Measurements from ENCODE around the gene NR3C1. TPM values are rescaled to one million over a fixed set of nuclear protein-coding genes. Genes with fewer than 3 reads are reported as not detected.
A peak's percentile ranks its signal among the peaks of the same experiment; 100 is the strongest.

Gene NR3C1
- total RNA-seq, 8 experiments from 2014 or later = 5.4 to 65.9 (median 20.8) TPM

GRCh38 chr5:143284521-143284920 is 119.0 kb downstream of the NR3C1 start:
- WGBS, 10 experiments = 94 to 100% (median 100%) methylated on average over 2 to 3 of the region's 3 CpGs
- no peak overlapping the region for H3K27ac ChIP-seq
- in situ Hi-C loops (cut with MboI; ENCODE audit: low pct_unique_long_range_greater_than_20kb in 2 of 9, low sequenced_read_pairs in 9 of 9, unreplicated experiment in 9 of 9) = no loop called here
- no peak overlapping the region for H3K4me3 ChIP-seq
- no peak for ATAC-seq (replicated peaks in 6 of 8)
- no peaks in the 10 kb centered on the region for H3K4me1 ChIP-seq (replicated peaks in 1 of 2)

- H3K4me1 ChIP-seq (replicated peaks in 1 of 2) = no peaks in the 10 kb centered on the region
- in situ Hi-C loops (cut with MboI; ENCODE audit: low pct_unique_long_range_greater_than_20kb in 2 of 9, low sequenced_read_pairs in 9 of 9, unreplicated experiment in 9 of 9) = no loop called here
- 94 to 100% (median 100%) methylated on average over 1 to 4 of the region's 4 CpGs; no CpG with 5 or more reads in 2 of the 10 experiments for WGBS, 10 experiments
- no peak for ATAC-seq (replicated peaks in 6 of 8)
- H3K4me3 ChIP-seq = no peak overlapping the region
- H3K27ac ChIP-seq = no peak overlapping the region
Observed at GRCh38 chr5:143284002-143284401, 119.5 kb downstream of the NR3C1 start.

DNA sequence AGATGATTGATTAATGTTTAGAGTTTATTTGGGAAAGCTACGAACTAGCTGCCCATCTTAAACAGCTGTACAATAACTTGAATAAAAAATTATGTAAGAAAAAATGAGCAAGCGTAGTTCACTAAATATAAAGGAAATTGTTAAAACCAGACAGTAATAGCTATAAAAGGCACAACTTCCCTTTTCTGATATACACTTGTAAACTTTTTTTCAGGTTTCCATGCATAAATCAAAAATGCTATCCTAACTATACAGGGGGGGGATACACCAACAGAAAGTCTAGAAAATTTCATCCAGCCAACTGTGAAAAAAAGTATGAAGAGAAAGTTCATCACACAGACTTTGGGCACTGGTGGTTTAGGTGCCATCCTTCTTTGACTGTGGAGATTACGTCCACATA is 122.3 kb downstream of the NR3C1 start:
- ATAC-seq (replicated peaks in 6 of 8) = no peak
- Histone ChIP-seq H3K4me3 (no peak overlapping the region), H3K4me1 (replicated peaks in 1 of 2) (no peaks in the 10 kb centered on the region), H3K27ac (no peak overlapping the region)
- 87 to 100% (median 96%) methylated on average over 1 to 3 of the region's 3 CpGs; no CpG with 5 or more reads in 1 of the 10 experiments for WGBS, 10 experiments
- in situ Hi-C loops (cut with MboI; ENCODE audit: low pct_unique_long_range_greater_than_20kb in 2 of 9, low sequenced_read_pairs in 9 of 9, unreplicated experiment in 9 of 9) = no loop called here

- H3K4me1 ChIP-seq (replicated peaks in 1 of 2) = no peaks in the 10 kb centered on the region
- H3K4me3 ChIP-seq = no peak overlapping the region
- in situ Hi-C loops (cut with MboI; ENCODE audit: low pct_unique_long_range_greater_than_20kb in 2 of 9, low sequenced_read_pairs in 9 of 9, unreplicated experiment in 9 of 9) = no loop called here
- 0 to 100% (median 33%) methylated on average over 1 to 2 of the region's 2 CpGs; no CpG with 5 or more reads in 3 of the 10 experiments for WGBS, 10 experiments
- no peak overlapping the region for H3K27ac ChIP-seq
- no peak for ATAC-seq (replicated peaks in 6 of 8)
Observed at GRCh38 chr5:143279698-143280097, 123.8 kb downstream of the NR3C1 start.

GRCh38 chr5:143277536-143277935 is 126.0 kb downstream of the NR3C1 start:
- in situ Hi-C loops (cut with MboI; ENCODE audit: low pct_unique_long_range_greater_than_20kb in 2 of 9, low sequenced_read_pairs in 9 of 9, unreplicated experiment in 9 of 9) = no loop called here
- Histone ChIP-seq H3K4me1 (replicated peaks in 1 of 2) (no peaks in the 10 kb centered on the region), H3K27ac (no peak overlapping the region), H3K4me3 (no peak overlapping the region)
- no peak for ATAC-seq (replicated peaks in 6 of 8)
- WGBS, 10 experiments = 87 to 100% (median 95%) methylated on average over 1 to 2 of the region's 2 CpGs

DNA sequence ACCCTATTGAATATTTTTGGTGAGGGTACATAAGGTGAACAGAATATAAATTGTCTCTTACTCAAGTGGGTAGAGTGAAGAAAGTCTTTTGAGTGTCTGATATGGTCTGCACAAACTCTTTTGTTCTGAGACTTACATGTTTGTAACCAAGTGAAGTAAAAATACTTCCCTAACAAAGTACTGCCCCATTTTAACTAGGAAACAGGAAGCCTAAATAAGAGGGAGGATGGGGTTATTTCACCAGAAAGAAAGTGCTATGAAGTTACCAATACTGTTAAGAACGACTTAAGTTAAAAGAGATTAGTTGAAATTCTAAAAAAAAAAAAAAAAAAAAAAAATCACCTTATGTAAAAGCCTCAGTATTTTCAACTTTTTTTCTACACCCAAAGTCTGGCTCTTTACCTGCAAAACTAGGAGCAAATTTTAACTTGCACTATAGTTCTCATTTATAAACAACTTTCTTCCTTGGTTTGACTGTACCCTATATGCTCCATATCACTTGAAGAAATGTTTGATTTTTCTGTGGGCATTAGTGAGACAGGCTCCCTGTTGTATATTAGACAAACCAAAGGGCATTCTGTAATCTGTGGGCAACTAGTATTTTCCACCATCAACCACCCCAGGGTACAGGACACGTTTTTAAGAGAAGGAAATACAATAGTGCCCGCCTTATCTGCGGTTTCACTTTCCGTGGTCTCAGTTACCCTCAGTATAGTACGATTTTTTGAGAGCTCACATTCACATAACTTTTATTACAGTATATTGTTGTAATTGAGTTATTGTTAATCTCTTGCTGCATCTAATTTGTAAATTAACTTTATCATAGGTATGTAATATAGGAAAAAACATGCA is 127.7 kb downstream of the NR3C1 start:
- in situ Hi-C loops (cut with MboI; ENCODE audit: low pct_unique_long_range_greater_than_20kb in 2 of 9, low sequenced_read_pairs in 9 of 9, unreplicated experiment in 9 of 9) = no loop called here
- Histone ChIP-seq H3K4me3 (no peak overlapping the region), H3K27ac (no peak overlapping the region), H3K4me1 (replicated peaks in 1 of 2) (no peaks in the 10 kb centered on the region)
- ATAC-seq (replicated peaks in 6 of 8) = no peak
- WGBS, 10 experiments = 81 to 100% (median 90%) methylated on average over 1 to 6 of the region's 6 CpGs

DNA sequence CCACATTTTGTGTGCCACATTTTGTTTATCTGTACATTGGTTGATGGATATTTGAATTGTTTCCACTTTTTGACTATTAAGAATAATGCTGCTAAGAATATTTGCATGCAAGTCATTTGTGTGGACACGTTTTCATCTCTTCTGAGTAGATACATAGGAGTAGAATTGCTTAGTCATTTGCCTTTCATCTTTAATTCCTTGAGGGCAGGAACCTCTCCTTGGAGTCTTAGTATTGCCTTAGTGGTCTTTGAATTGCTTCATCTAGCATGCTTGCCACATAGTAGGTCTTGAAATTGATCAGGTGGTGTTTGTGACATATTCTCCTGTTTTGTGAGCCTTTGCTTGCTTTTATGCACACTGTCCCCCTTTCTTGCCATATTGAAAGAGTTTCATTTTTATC is 128.5 kb downstream of the NR3C1 start:
- no peaks in the 10 kb centered on the region for H3K4me1 ChIP-seq (replicated peaks in 1 of 2)
- peak in 1 of 8 experiments; percentile 19 for ATAC-seq (replicated peaks in 6 of 8)
- in situ Hi-C loops (cut with MboI; ENCODE audit: low pct_unique_long_range_greater_than_20kb in 2 of 9, low sequenced_read_pairs in 9 of 9, unreplicated experiment in 9 of 9) = no loop called here
- H3K27ac ChIP-seq = no peak overlapping the region
- 38 to 64% (median 41%) methylated on average over 1 of the region's 1 CpG; no CpG with 5 or more reads in 6 of the 10 experiments for WGBS, 10 experiments
- no peak overlapping the region for H3K4me3 ChIP-seq

DNA sequence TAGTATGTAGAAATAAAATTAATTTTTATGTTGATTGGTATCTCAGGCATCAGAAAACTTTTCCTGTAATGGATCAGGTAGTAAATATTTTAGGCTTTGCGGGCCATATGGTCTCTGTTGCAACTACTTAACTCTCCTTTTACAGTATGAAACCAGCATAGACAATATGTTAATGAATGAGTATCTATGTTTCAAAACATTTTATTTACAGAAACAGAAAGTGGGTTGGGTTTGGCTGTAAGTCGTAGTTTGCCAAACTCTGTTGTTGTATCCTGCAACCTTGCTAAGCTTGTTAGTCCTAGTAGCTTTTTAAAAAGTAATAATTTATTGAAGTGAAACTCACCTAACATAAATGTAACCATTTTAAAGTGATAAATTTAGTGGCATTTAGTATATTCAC is 132.1 kb downstream of the NR3C1 start:
- in situ Hi-C loops (cut with MboI; ENCODE audit: low pct_unique_long_range_greater_than_20kb in 2 of 9, low sequenced_read_pairs in 9 of 9, unreplicated experiment in 9 of 9) = no loop called here
- WGBS, 10 experiments = 80 to 100% (median 100%) methylated on average over 1 to 2 of the region's 2 CpGs
- no peak overlapping the region for H3K27ac ChIP-seq
- no peak overlapping the region for H3K4me3 ChIP-seq
- H3K4me1 ChIP-seq (replicated peaks in 1 of 2) = no peaks in the 10 kb centered on the region
- no peak for ATAC-seq (replicated peaks in 6 of 8)

- Histone ChIP-seq H3K4me1 (replicated peaks in 1 of 2) (no peaks in the 10 kb centered on the region), H3K4me3 (no peak overlapping the region), H3K27ac (no peak overlapping the region)
- no peak for ATAC-seq (replicated peaks in 6 of 8)
- in situ Hi-C loops (cut with MboI; ENCODE audit: low pct_unique_long_range_greater_than_20kb in 2 of 9, low sequenced_read_pairs in 9 of 9, unreplicated experiment in 9 of 9) = no loop called here
- WGBS, 10 experiments = 88 to 100% (median 100%) methylated on average over 2 of the region's 2 CpGs; no CpG with 5 or more reads in 1 of the 10 experiments
Observed at GRCh38 chr5:143268388-143268787, 135.1 kb downstream of the NR3C1 start.

- Histone ChIP-seq H3K4me1 (replicated peaks in 1 of 2) (no peaks in the 10 kb centered on the region), H3K4me3 (no peak overlapping the region), H3K27ac (no peak overlapping the region)
- 86 to 100% (median 100%) methylated on average over 1 to 2 of the region's 2 CpGs for WGBS, 10 experiments
- in situ Hi-C loops (cut with MboI; ENCODE audit: low pct_unique_long_range_greater_than_20kb in 2 of 9, low sequenced_read_pairs in 9 of 9, unreplicated experiment in 9 of 9) = no loop called here
- ATAC-seq (replicated peaks in 6 of 8) = no peak
Observed at GRCh38 chr5:143267186-143267585, 136.3 kb downstream of the NR3C1 start.

GRCh38 chr5:143265995-143266394 is 137.5 kb downstream of the NR3C1 start:
- ATAC-seq (replicated peaks in 6 of 8) = no peak
- 80 to 100% (median 100%) methylated on average over 1 to 2 of the region's 2 CpGs for WGBS, 10 experiments
- H3K4me1 ChIP-seq (replicated peaks in 1 of 2) = no peaks in the 10 kb centered on the region
- H3K4me3 ChIP-seq = no peak overlapping the region
- H3K27ac ChIP-seq = no peak overlapping the region
- in situ Hi-C loops (cut with MboI; ENCODE audit: low pct_unique_long_range_greater_than_20kb in 2 of 9, low sequenced_read_pairs in 9 of 9, unreplicated experiment in 9 of 9) = no loop called here

GRCh38 chr5:143263272-143263810 is 140.1 kb downstream of the NR3C1 start:
- no peak for ATAC-seq (replicated peaks in 6 of 8)
- H3K4me1 ChIP-seq (replicated peaks in 1 of 2) = no peaks in the 10 kb centered on the region
- in situ Hi-C loops (cut with MboI; ENCODE audit: low pct_unique_long_range_greater_than_20kb in 2 of 9, low sequenced_read_pairs in 9 of 9, unreplicated experiment in 9 of 9) = no loop called here
- 58 to 94% (median 78%) methylated on average over 1 to 4 of the region's 4 CpGs for WGBS, 10 experiments
- no peak overlapping the region for H3K4me3 ChIP-seq
- H3K27ac ChIP-seq = no peak overlapping the region

DNA sequence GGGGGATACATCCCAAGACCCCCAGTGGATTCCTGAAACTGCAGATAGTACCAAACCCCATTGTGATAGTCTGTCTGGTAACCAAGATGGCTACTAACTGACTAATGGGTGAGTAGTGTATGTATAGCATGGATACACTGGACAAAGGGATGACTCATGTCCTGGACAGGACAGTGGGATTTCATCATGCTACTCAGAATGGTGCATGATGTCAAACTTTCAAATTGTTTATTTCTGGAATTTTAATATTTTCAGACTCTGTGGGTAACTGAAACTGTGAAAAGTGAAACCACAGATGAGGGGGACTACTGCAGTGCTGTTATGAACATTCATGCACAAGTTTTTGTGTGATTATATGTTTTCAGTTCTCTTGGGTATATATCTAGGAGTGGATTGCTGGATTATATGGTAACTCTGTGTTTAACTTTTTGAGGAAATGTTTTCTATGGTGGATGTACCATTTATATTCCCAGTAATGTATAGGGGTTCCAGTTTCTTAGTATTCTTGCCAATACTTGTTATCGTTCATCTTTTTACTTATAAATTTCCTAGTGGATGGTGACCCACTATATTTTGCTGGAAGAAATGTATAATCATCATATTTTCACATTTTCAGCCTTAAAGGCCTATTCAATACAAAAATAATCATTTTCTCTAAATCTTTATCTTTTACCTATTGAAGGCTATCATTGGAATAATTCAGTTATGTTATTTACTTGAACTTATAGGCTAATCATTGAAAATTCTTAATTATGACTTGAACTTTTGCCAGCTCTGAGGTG is 140.9 kb downstream of the NR3C1 start:
- peak in 7 of 8 experiments; percentile 27 to 99 (median 81) for ATAC-seq (replicated peaks in 6 of 8)
- Histone ChIP-seq H3K4me1 (replicated peaks in 1 of 2) (no peaks in the 10 kb centered on the region), H3K27ac (no peak overlapping the region), H3K4me3 (no peak overlapping the region)
- in situ Hi-C loops (cut with MboI; ENCODE audit: low pct_unique_long_range_greater_than_20kb in 2 of 9, low sequenced_read_pairs in 9 of 9, unreplicated experiment in 9 of 9) = no loop called here
- 83 to 100% (median 95%) methylated on average over 1 of the region's 1 CpG; no CpG with 5 or more reads in 2 of the 10 experiments for WGBS, 10 experiments

Measured in motor neuron (in vitro differentiated cells).